SJSA1 (cell line): ENCODE data around the gene SEMA5B. TPM values are rescaled to one million over a fixed set of nuclear protein-coding genes. Genes with fewer than 3 reads are reported as not detected.

Source experiments
- DNase-seq, 2 experiments: peaks; one replicate each; pipeline ENCODE4 v3.0.0-alpha.2; 2015 to 2020; ENCODE audit warnings: low spot score in 2 of 2, low read depth in 1 of 2
- H3K27ac ChIP-seq: fragments of 250-450 bp; sonication (Bioruptor Pico); 2 replicates; pipeline ENCODE4 v1.5.1; 2020; ENCODE audit warnings: mild to moderate bottlenecking, moderate library complexity
- H3K27me3 ChIP-seq: fragments of 250-450 bp; sonication (Bioruptor Pico); replicated peaks from 2 replicates; pipeline ENCODE4 v1.5.1; 2020; ENCODE audit warnings: mild to moderate bottlenecking, moderate library complexity
- H3K36me3 ChIP-seq: fragments of 250-450 bp; sonication (Bioruptor Pico); 2 replicates; pipeline ENCODE4 v1.5.1; 2020; ENCODE audit warnings: mild to moderate bottlenecking
- H3K4me1 ChIP-seq: fragments of 250-450 bp; sonication (Bioruptor Pico); replicated peaks from 2 replicates; pipeline ENCODE4 v1.6.1; 2021; ENCODE audit warnings: mild to moderate bottlenecking
- H3K4me3 ChIP-seq: fragments of 250-450 bp; sonication (Bioruptor Pico); 2 replicates; pipeline ENCODE4 v1.5.1; 2020; ENCODE audit warnings: mild to moderate bottlenecking
- H3K9me3 ChIP-seq: fragments of 250-450 bp; sonication (Bioruptor Pico); replicated peaks from 2 replicates; pipeline ENCODE4 v1.5.1; 2020; ENCODE audit warnings: mild to moderate bottlenecking
- total RNA-seq: library from RNA; depleted of rRNA; stranded (reverse); fragments of >200 nt; shearing (Covaris generic); gene quantifications from 2 replicates; pipeline ENCODE4 v1.2.3, GENCODE V29; 2014

The SEMA5B gene
- total RNA-seq, 1 experiment from 2014 or later: not detected

- Histone ChIP-seq H3K27ac (no peak overlapping the region), H3K9me3 (no peaks in the 10 kb centered on the region), H3K36me3 (no peaks in the 10 kb centered on the region), H3K27me3 (0 out of 2 replicates have a peak, but pooled peaks cover 12% of the 10 kb centered on the region), H3K4me1 (no peaks in the 10 kb centered on the region), H3K4me3 (no peak overlapping the region)
- no peak for DNase-seq
These were observed 66.9 kb downstream of the SEMA5B start for GRCh38 chr3:122960652-122961051.

GRCh38 chr3:122959339-122959738, 68.2 kb downstream of the SEMA5B start:
- 0 out of 2 replicates have a peak, but pooled peaks cover 12% of the 10 kb centered on the region for H3K27me3 ChIP-seq
- no peak for DNase-seq
- no peak overlapping the region for H3K4me3 ChIP-seq

GRCh38 chr3:122957707-122958689, 69.6 kb downstream of the SEMA5B start:
- DNase-seq: no peak
- no peak overlapping the region for H3K4me3 ChIP-seq
- H3K27me3 ChIP-seq: 0 out of 2 replicates have a peak, but pooled peaks cover 12% of the 10 kb centered on the region
- H3K4me1 ChIP-seq: no peaks in the 10 kb centered on the region
- H3K9me3 ChIP-seq: no peaks in the 10 kb centered on the region
- H3K36me3 ChIP-seq: no peaks in the 10 kb centered on the region
- H3K27ac ChIP-seq: no peak overlapping the region

More at GRCh38 chr3:122959339-122959738, 68.2 kb downstream of the SEMA5B start:
- H3K36me3 ChIP-seq: no peaks in the 10 kb centered on the region
- no peaks in the 10 kb centered on the region for H3K4me1 ChIP-seq
- no peak overlapping the region for H3K27ac ChIP-seq
- H3K9me3 ChIP-seq: no peaks in the 10 kb centered on the region

DNA sequence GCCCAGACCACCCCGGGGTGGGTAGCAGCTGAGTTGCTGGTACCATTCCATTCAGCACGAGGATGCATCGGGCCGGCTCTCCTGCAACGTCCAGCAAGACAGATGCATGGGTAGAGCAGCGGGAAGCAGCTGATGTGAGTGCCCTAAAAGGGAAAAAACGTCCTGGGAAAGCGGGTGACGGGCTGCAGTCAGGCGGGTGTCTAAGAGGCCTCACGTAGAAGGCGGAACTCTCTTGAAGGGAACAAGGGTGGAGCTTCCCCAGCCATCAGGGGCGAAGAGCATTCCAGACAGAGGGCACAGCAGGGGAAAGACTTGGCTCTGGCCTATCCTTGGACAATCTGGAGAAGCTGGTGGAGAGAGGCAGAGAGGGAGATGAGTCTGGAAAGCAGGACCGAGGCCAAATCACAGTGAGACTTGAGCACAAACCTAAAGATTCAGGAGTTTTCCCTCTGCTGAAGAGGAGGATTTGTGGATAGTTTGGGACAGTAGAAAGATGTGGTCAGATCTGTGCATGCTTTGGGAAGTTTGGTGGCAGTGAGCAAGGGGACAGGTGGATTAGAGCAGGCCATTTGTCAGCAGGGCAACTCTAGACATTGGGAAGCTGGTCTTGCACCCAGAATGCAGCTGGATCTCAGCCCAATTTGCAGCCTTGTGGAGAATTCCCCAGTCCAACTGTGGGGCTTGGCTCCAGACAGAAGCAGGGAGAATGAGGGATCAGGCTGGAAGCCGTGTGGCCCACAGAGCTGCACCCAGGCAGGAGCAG, 70.7 kb downstream of the SEMA5B start:
- Histone ChIP-seq H3K27ac (no peak overlapping the region), H3K4me3 (no peak overlapping the region), H3K27me3 (0 out of 2 replicates have a peak, but pooled peaks cover 12% of the 10 kb centered on the region), H3K9me3 (no peaks in the 10 kb centered on the region), H3K36me3 (no peaks in the 10 kb centered on the region), H3K4me1 (no peaks in the 10 kb centered on the region)
- no peak for DNase-seq

GRCh38 chr3:122955916-122956692, 71.5 kb downstream of the SEMA5B start:
- no peaks in the 10 kb centered on the region for H3K36me3 ChIP-seq
- no peak overlapping the region for H3K4me3 ChIP-seq
- H3K27ac ChIP-seq: no peak overlapping the region
- H3K4me1 ChIP-seq: no peaks in the 10 kb centered on the region
- DNase-seq: no peak
- no peaks in the 10 kb centered on the region for H3K9me3 ChIP-seq
- H3K27me3 ChIP-seq: 0 out of 2 replicates have a peak, but pooled peaks cover 12% of the 10 kb centered on the region

- Histone ChIP-seq H3K9me3 (no peaks in the 10 kb centered on the region), H3K4me1 (no peaks in the 10 kb centered on the region), H3K4me3 (no peak overlapping the region), H3K36me3 (no peaks in the 10 kb centered on the region), H3K27me3 (no peaks in the 10 kb centered on the region), H3K27ac (no peak overlapping the region)
- DNase-seq: no peak
These were observed 75.0 kb downstream of the SEMA5B start for GRCh38 chr3:122952520-122952919.

DNA sequence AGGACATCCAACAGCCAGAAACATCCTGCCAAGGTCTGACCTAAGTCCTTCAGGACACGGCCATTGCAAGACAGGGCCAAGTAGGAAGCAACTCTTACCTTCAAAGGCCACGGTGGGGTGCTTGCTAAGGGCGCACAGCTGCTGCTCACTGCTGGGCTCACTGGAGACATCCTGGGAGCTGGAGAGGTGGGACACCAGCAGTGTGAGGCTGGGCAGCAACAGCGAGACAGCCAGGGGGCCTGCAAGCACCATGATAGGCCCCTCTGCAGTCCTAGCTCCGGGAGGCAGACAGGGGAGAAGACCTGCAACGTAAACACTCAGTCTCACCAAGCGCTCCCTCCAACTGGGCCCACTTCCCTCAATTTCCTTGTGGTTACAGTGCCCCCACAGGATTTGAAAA, 79.2 kb downstream of the SEMA5B start:
- Histone ChIP-seq H3K9me3 (no peaks in the 10 kb centered on the region), H3K36me3 (no peaks in the 10 kb centered on the region), H3K27ac (no peak overlapping the region), H3K27me3 (no peaks in the 10 kb centered on the region), H3K4me1 (no peaks in the 10 kb centered on the region), H3K4me3 (no peak overlapping the region)
- no peak for DNase-seq

GRCh38 chr3:122947738-122948137, 79.8 kb downstream of the SEMA5B start:
- Histone ChIP-seq H3K36me3 (no peaks in the 10 kb centered on the region), H3K4me3 (no peak overlapping the region), H3K27ac (no peak overlapping the region), H3K27me3 (no peaks in the 10 kb centered on the region), H3K9me3 (no peaks in the 10 kb centered on the region; the same call in 1 of the 2 replicates), H3K4me1 (no peaks in the 10 kb centered on the region)
- DNase-seq: no peak

DNA sequence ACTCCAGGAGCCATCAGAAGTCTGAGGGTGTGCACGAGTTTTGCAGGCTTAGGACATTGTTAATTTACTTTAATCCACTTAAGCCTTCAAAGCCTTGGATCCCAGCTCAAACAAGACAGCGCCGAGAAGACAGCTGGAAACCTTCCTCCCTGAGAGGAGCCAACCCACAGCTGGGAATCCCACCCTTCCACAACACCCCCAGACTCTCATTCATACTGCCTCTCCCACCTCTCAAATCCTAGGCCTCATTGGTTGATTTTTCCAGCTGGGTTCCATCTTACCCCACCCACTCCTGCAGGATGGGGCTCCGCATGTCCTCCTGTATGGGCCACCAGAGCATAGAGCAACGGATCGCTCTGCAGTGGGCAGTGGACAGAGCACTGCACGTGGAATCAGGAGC, 80.4 kb downstream of the SEMA5B start:
- DNase-seq: no peak
- Histone ChIP-seq H3K4me3 (no peak overlapping the region), H3K36me3 (no peaks in the 10 kb centered on the region), H3K27me3 (no peaks in the 10 kb centered on the region), H3K4me1 (no peaks in the 10 kb centered on the region), H3K9me3 (no peaks in the 10 kb centered on the region; the same call in 1 of the 2 replicates), H3K27ac (no peak overlapping the region)

GRCh38 chr3:122946185-122946584, 81.4 kb downstream of the SEMA5B start:
- no peaks in the 10 kb centered on the region for H3K27me3 ChIP-seq
- H3K27ac ChIP-seq: no peak overlapping the region
- H3K36me3 ChIP-seq: no peaks in the 10 kb centered on the region
- no peak for DNase-seq
- H3K4me3 ChIP-seq: no peak overlapping the region
- no peaks in the 10 kb centered on the region for H3K4me1 ChIP-seq
- no peaks in the 10 kb centered on the region; the same call in 1 of the 2 replicates for H3K9me3 ChIP-seq

GRCh38 chr3:122945230-122945629, 82.3 kb downstream of the SEMA5B start:
- no peaks in the 10 kb centered on the region for H3K36me3 ChIP-seq
- no peak for DNase-seq
- H3K4me3 ChIP-seq: no peak overlapping the region
- no peaks in the 10 kb centered on the region for H3K4me1 ChIP-seq
- H3K27ac ChIP-seq: no peak overlapping the region
- H3K27me3 ChIP-seq: no peaks in the 10 kb centered on the region
- H3K9me3 ChIP-seq: no peaks in the 10 kb centered on the region; the same call in 1 of the 2 replicates

DNA sequence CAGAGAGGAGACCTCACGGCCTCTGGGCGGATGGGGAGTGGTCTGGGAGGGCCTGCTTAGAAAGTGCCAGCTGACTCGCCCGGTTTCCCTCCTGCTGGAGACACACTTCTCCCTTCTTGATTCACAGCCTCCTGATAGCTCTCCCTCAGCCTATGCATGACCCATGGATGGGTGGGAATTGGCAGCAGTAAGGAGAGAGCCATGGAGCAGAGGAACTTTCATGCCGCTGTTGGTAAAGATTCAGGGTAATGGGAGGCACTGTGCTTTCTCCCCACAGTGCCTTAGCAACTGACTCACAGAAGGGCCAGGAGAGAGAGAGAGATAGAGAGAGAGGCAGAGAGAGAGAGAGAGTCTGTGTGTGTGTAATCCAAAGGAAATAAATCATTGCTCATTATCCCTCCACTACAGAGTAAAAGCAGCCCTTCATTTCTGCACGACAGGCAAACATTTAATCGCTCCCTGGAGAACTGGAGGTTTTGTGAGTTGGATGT, 82.8 kb downstream of the SEMA5B start:
- Histone ChIP-seq H3K36me3 (no peaks in the 10 kb centered on the region), H3K27ac (no peak overlapping the region), H3K4me3 (no peak overlapping the region), H3K9me3 (no peaks in the 10 kb centered on the region; the same call in 1 of the 2 replicates), H3K4me1 (no peaks in the 10 kb centered on the region), H3K27me3 (no peaks in the 10 kb centered on the region)
- DNase-seq: no peak

DNA sequence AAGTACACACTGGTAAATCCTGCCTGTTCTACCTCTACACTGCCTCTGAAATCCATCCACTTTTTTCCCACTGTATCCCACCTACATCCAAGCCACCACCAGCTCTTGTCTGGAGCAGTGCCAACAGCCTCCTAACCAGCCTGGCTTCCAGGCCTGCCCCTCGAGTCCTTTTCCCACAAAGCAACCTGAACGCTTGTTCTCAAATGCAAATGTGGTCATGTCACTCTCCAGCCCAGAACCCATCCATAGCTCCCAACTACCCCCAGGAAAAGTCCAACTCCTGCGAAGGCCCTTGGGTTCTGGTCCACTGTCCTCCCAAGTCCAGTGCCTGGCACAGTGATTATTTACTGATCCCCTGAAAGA, 83.8 kb downstream of the SEMA5B start:
- Histone ChIP-seq H3K4me1 (no peaks in the 10 kb centered on the region), H3K27me3 (no peaks in the 10 kb centered on the region), H3K9me3 (no peaks in the 10 kb centered on the region; the same call in 1 of the 2 replicates), H3K27ac (no peak overlapping the region), H3K4me3 (no peak overlapping the region), H3K36me3 (no peaks in the 10 kb centered on the region)
- no peak for DNase-seq
